ENCODE data around the gene MORF4L2.

GRCh38 chrX:103687073-103687695 is 685 bp upstream of the MORF4L2 start:
- TF ChIP-seq CTCF (IDR thresholded peaks at IDR 0.05) (peak in 1 of 3 experiments; percentile 56), POLR2A (IDR thresholded peaks at IDR 0.05; ENCODE audit: low read depth) (no peak), POLR2AphosphoS5 (IDR thresholded peaks at IDR 0.05) (peak; percentile 52 to 55), EP300 (IDR thresholded peaks at IDR 0.05) (no peak)
